MM.1S (cell line): ENCODE results near the gene TTLL11.

ENCODE experiments used
- EZH2 ChIP-seq: fragments of 300-600 bp; sonication (generic); optimal IDR thresholded peaks from 2 replicates; pipeline ENCODE3; 2017; ENCODE audit warnings: low read depth, mild to moderate bottlenecking, antibody characterized with exemption, low read length, mixed read lengths
- EZH2phosphoT487 ChIP-seq: fragments of 300-600 bp; sonication (generic); IDR thresholded peaks from 2 replicates; pipeline ENCODE4 v1.6.1; 2018; ENCODE audit warnings: antibody characterized with exemption, low read length
- TF ChIP-seq, protein P1 (sequence below): fragments of 300-600 bp; sonication (generic); IDR thresholded peaks from 2 replicates; pipeline ENCODE4 v1.5.1; 2016; ENCODE audit warnings: antibody characterized with exemption, low read length, mixed read lengths

DNA sequence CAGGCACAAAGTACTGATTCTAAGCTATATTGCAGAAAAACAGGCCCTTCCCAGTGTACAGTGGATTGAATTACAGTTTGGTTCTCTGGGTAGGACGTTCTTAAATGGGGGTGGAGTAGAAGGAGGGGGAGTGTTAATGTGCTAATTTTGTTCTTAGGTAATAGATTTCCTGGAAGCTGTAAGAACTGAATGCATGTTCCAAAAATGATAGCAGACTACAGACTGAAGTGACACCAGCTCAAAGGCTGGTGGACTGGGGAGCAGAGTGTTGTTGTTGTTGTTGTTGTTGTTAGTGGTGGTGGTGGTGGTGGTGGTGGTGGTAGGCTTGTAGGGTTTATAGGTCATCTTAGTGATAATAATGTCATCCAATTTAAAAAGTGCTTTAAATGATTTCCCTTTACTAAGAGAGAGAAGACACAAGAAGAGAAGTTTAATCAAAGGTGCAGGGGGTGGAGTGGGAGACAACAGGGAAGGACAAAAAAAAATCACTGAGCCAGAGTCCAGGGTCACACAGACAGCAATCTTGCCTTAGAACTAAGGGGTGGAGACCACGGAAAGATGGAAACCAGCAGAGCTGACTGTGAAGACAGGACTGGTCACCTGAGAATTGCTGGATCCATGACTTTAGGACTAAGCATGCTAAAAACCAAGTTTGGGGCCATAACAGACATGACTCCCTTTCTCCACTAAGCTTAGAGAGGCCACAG is 27.0 kb downstream of the TTLL11 start:
- TF ChIP-seq, protein P1, sequence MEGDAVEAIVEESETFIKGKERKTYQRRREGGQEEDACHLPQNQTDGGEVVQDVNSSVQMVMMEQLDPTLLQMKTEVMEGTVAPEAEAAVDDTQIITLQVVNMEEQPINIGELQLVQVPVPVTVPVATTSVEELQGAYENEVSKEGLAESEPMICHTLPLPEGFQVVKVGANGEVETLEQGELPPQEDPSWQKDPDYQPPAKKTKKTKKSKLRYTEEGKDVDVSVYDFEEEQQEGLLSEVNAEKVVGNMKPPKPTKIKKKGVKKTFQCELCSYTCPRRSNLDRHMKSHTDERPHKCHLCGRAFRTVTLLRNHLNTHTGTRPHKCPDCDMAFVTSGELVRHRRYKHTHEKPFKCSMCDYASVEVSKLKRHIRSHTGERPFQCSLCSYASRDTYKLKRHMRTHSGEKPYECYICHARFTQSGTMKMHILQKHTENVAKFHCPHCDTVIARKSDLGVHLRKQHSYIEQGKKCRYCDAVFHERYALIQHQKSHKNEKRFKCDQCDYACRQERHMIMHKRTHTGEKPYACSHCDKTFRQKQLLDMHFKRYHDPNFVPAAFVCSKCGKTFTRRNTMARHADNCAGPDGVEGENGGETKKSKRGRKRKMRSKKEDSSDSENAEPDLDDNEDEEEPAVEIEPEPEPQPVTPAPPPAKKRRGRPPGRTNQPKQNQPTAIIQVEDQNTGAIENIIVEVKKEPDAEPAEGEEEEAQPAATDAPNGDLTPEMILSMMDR, result no peak
- TF ChIP-seq EZH2, result no peak
- TF ChIP-seq EZH2phosphoT487, result no peak
